ENCODE data around the gene FAM83G. TPM values are rescaled to one million over a fixed set of nuclear protein-coding genes. Genes with fewer than 3 reads are reported as not detected.

The FAM83G gene
- total RNA-seq, 1 donor from 2014 or later: 8.2 TPM

DNA sequence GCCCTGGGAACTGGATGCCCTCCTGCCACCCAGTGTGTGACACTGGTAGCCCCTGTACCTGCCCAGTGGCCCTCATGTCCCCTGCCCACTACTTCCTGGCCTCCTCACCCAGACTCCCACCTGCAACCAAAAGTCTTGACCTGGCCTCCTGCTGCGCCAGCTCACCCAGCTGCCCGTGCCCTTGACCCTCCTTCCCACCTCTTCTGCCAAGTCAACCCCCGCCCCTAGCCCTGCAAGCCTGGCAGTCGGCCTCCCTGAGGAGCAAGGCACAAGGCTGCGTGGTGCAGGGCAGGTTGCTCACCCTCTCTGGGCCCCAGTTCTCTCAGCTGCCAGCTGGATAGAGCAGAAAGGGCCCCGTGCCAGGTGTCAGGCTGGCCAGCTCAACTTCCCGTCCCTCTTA lies 12.3 kb upstream of the FAM83G start:
- H3K36me3 Mint-ChIP-seq (ENCODE audit: low read depth): no peaks in the 10 kb centered on the region
- no peak overlapping the region for H3K27ac Mint-ChIP-seq (ENCODE audit: unreplicated experiment)
- H3K27me3 Mint-ChIP-seq (ENCODE audit: low read depth): peaks cover 4% of the 10 kb centered on the region
- H3K4me3 Mint-ChIP-seq (ENCODE audit: unreplicated experiment): no peak overlapping the region
- TF ChIP-seq, protein P1, sequence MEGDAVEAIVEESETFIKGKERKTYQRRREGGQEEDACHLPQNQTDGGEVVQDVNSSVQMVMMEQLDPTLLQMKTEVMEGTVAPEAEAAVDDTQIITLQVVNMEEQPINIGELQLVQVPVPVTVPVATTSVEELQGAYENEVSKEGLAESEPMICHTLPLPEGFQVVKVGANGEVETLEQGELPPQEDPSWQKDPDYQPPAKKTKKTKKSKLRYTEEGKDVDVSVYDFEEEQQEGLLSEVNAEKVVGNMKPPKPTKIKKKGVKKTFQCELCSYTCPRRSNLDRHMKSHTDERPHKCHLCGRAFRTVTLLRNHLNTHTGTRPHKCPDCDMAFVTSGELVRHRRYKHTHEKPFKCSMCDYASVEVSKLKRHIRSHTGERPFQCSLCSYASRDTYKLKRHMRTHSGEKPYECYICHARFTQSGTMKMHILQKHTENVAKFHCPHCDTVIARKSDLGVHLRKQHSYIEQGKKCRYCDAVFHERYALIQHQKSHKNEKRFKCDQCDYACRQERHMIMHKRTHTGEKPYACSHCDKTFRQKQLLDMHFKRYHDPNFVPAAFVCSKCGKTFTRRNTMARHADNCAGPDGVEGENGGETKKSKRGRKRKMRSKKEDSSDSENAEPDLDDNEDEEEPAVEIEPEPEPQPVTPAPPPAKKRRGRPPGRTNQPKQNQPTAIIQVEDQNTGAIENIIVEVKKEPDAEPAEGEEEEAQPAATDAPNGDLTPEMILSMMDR (IDR thresholded peaks at IDR 0.05): no peak
- no peaks in the 10 kb centered on the region for H3K9me3 Mint-ChIP-seq (ENCODE audit: low read depth)
- no peaks in the 10 kb centered on the region for H3K4me1 Mint-ChIP-seq (ENCODE audit: low read depth)
- DNase-seq (ENCODE audit: low spot score): peak; percentile 79

DNA sequence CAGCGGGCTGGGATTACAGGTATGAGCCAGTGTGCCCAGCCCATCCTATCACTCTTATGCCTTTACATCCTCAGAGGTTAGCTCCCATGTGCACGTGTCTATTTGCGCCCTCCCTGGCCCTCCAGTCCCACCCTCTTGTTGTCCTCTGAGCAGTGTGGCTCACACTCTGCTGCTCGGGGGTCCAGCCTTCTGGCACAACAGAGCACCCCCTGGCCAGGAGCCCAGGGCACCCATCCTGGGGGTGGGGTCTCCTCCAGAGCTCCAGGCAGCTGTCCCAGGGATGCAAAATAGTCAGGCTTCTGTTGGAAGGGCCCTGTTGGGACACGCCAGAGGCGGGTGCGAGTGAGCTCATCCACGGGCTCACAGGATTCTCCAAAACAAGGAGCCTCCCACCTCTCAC lies 11.7 kb upstream of the FAM83G start:
- H3K27me3 Mint-ChIP-seq (ENCODE audit: low read depth): peaks cover 4% of the 10 kb centered on the region
- no peaks in the 10 kb centered on the region for H3K9me3 Mint-ChIP-seq (ENCODE audit: low read depth)
- no peaks in the 10 kb centered on the region for H3K4me1 Mint-ChIP-seq (ENCODE audit: low read depth)
- peak; percentile 68 for DNase-seq (ENCODE audit: low spot score)
- H3K27ac Mint-ChIP-seq (ENCODE audit: unreplicated experiment): no peak overlapping the region
- no peak overlapping the region for H3K4me3 Mint-ChIP-seq (ENCODE audit: unreplicated experiment)
- no peaks in the 10 kb centered on the region for H3K36me3 Mint-ChIP-seq (ENCODE audit: low read depth)
- TF ChIP-seq, protein P1 (IDR thresholded peaks at IDR 0.05): no peak

DNA sequence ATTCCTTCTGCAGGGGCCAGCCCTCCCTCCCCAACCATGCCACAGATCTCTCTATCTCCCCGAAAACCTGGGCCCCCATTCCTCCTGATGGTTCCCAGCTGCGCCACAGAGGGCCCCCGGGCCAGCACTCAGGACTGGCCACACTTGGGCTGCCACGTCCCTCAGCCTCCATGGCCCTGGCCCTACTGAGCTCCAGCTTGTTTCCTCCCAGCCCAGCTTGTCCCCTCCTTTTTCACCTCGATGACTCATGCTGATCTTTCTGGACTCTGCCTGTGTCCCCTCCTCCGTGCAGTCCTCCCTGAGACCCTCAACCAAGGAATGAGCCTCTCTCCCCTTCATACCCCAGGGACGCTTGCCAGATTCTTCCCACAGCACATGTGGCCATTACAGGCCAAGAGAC lies 10.9 kb upstream of the FAM83G start:
- TF ChIP-seq, protein P1 (IDR thresholded peaks at IDR 0.05): no peak
- H3K36me3 Mint-ChIP-seq (ENCODE audit: low read depth): no peaks in the 10 kb centered on the region
- peak; percentile 41 for DNase-seq (ENCODE audit: low spot score)
- H3K9me3 Mint-ChIP-seq (ENCODE audit: low read depth): no peaks in the 10 kb centered on the region
- H3K4me1 Mint-ChIP-seq (ENCODE audit: low read depth): no peaks in the 10 kb centered on the region
- H3K27ac Mint-ChIP-seq (ENCODE audit: unreplicated experiment): no peak overlapping the region
- no peak overlapping the region for H3K4me3 Mint-ChIP-seq (ENCODE audit: unreplicated experiment)
- peaks cover 3% of the 10 kb centered on the region for H3K27me3 Mint-ChIP-seq (ENCODE audit: low read depth)

DNA sequence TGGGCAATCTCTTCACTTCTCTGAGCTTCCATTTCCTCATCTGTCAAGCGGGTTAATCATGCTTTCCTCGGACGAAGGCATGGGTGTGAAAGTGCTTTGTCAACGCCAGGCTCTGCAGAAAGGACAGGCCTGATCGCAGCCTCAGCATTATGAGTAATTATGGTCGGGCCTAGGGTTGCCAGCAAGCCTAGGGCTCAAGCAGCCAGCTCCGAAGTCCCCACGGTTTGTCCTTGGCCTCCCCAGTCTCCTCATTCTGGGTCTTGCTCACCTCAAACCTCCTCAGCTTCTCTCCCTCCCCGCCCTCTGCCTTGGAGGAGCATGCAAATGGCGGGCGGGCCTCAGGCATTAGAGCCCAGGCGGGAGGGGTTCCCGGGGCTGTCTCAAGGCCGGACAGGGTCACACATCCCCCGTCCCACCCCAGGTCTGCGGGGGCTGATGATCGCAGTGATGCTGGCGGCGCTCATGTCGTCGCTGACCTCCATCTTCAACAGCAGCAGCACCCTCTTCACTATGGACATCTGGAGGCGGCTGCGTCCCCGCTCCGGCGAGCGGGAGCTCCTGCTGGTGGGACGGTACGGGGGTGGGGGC lies 10.2 kb upstream of the FAM83G start:
- Mint-ChIP-seq H3K4me1 (ENCODE audit: low read depth) (no peaks in the 10 kb centered on the region), H3K4me3 (ENCODE audit: unreplicated experiment) (no peak overlapping the region), H3K9me3 (ENCODE audit: low read depth) (no peaks in the 10 kb centered on the region), H3K27ac (ENCODE audit: unreplicated experiment) (no peak overlapping the region), H3K27me3 (ENCODE audit: low read depth) (no peaks in the 10 kb centered on the region), H3K36me3 (ENCODE audit: low read depth) (no peaks in the 10 kb centered on the region)
- DNase-seq (ENCODE audit: low spot score): peak; percentile 83
- TF ChIP-seq, protein P1 (IDR thresholded peaks at IDR 0.05): no peak

DNA sequence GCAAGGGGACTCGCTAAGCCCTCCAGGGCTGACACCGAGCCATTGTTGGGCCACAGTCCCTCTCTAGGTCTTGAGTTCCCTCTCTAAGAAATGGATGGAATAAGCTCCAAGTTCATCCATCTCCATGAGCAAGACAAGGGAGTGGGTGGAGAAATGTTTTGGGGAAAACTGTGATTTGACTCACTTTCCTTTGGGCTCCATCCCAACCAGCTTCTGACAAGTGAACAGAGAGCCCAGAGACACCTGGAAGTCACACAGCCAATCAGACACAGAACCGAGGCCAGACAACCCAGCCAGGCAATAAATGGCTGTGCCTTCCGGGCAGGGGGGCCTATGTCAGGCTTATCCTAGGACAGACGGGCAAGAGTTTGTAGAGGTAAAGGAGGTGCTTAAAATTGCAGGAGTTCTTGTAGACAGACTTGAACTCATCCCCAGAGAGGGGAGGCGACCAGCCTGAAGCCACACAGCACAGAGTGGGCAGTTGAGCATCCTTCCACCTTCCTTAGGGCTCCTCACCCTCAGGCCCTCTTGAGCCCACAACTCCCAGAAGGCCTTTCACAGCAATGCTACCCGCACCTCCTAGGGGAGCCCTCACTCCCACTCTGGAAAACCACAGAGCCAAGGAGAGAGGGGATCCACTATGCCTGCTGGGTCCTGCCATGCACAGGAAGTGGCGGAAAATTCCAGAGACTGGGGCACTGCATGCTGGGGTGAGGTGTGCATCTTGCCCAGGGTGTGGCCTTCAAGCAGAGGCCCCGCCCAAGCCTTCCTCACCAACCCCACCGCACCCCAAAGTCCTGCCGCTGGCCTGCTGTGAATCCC lies 9.5 kb upstream of the FAM83G start:
- H3K36me3 Mint-ChIP-seq (ENCODE audit: low read depth): no peaks in the 10 kb centered on the region
- no peaks in the 10 kb centered on the region for H3K9me3 Mint-ChIP-seq (ENCODE audit: low read depth)
- H3K4me3 Mint-ChIP-seq (ENCODE audit: unreplicated experiment): no peak overlapping the region
- no peaks in the 10 kb centered on the region for H3K27me3 Mint-ChIP-seq (ENCODE audit: low read depth)
- DNase-seq (ENCODE audit: low spot score): peak; percentile 68
- H3K4me1 Mint-ChIP-seq (ENCODE audit: low read depth): no peaks in the 10 kb centered on the region
- H3K27ac Mint-ChIP-seq (ENCODE audit: unreplicated experiment): no peak overlapping the region
- TF ChIP-seq, protein P1 (IDR thresholded peaks at IDR 0.05): no peak

All from chondrocyte (in vitro differentiated cells).